GM12873 (cell line): ENCODE results near the gene TRMT112.

Experiments used
- TF ChIP-seq, protein P1 (sequence below): IDR thresholded peaks from 2 replicates; pipeline ENCODE4 v1.5.1; 2012; ENCODE audit warnings: low read depth, mild to moderate bottlenecking, moderate library complexity, low read length, control low read depth; ENCODE audit not compliant: insufficient read depth; ENCODE audit errors: missing control alignments

Gene TRMT112

GRCh38 chr11:64295760-64296159 lies 21.6 kb downstream of the TRMT112 start:
- TF ChIP-seq, protein P1, sequence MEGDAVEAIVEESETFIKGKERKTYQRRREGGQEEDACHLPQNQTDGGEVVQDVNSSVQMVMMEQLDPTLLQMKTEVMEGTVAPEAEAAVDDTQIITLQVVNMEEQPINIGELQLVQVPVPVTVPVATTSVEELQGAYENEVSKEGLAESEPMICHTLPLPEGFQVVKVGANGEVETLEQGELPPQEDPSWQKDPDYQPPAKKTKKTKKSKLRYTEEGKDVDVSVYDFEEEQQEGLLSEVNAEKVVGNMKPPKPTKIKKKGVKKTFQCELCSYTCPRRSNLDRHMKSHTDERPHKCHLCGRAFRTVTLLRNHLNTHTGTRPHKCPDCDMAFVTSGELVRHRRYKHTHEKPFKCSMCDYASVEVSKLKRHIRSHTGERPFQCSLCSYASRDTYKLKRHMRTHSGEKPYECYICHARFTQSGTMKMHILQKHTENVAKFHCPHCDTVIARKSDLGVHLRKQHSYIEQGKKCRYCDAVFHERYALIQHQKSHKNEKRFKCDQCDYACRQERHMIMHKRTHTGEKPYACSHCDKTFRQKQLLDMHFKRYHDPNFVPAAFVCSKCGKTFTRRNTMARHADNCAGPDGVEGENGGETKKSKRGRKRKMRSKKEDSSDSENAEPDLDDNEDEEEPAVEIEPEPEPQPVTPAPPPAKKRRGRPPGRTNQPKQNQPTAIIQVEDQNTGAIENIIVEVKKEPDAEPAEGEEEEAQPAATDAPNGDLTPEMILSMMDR = no peak

GRCh38 chr11:64294774-64295173 lies 22.6 kb downstream of the TRMT112 start:
- TF ChIP-seq, protein P1 = no peak

DNA sequence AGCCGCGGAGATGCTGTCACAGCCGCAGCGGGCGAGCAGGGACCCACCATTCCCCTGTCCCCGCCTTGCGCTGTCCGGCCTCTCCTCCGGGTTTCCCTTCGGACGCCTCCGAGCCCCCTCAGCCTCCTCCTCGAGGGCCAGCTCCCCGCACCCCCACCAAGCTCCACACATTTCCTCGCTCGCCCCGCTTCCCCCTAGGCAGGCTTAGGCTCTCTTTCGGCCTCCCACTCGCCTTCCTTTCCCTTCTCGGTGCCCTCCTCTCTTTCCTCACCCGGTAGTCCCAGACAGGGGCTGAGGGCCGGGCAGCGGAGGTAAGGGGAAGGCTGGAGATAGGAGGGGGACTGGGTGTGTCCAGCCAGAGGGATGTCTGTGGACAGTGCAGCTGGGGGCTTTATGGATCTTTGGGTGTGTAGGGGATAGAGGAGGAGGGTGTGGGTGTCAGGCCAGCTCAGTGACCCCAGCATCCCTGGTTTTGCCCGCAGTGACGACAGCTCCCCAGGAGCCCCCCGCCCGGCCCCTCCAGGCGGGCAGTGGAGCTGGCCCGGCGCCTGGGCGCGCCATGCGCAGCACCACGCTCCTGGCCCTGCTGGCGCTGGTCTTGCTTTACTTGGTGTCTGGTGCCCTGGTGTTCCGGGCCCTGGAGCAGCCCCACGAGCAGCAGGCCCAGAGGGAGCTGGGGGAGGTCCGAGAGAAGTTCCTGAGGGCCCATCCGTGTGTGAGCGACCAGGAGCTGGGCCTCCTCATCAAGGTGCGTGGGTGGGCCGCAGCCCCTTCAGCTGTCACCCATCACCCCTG lies 24.7 kb downstream of the TRMT112 start:
- TF ChIP-seq, protein P1 = no peak

DNA sequence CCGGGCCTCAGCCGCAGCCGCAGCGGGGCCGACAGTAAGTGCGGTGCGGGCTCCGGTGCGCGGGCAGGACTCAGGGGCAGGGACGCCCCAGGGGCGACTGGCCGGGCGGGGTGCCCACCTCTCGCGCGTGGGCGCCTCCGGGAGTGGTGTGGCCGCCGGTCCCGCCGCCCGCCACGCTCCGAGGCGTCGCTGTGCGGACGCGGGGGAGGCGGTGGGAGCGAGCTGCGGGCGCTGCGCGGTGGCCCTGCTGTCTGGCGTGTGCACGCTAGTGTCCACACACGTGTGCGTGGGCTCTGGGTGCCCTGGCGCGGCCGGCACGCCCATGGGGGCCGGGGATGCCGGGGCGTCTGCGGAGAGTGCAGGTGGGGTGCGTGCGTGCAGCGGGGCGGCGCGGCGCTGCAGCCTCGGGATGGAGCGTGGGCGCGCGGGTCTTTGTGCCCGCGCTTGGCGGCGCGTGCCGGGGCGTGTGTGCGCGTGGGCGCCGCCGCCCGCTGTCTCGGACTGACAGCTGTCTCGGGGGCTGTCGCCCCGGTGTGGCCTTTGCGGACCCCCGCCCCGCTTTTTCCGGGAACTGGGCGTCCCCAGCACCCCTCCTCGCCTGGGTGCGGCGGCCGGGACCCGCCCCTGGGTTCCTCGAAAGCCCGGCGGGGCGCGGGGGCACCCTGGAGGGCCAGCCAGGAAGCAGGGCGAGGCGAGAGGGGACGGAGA lies 25.5 kb downstream of the TRMT112 start:
- TF ChIP-seq, protein P1 = no peak

GRCh38 chr11:64291262-64291751 lies 26.1 kb downstream of the TRMT112 start, which contains the start of gene KCNK4:
KCNK4 (plus strand) TSS chr11:64291302; CDS start chr11:64293019, 1,717 bp downstream.
- TF ChIP-seq, protein P1 = no peak

DNA sequence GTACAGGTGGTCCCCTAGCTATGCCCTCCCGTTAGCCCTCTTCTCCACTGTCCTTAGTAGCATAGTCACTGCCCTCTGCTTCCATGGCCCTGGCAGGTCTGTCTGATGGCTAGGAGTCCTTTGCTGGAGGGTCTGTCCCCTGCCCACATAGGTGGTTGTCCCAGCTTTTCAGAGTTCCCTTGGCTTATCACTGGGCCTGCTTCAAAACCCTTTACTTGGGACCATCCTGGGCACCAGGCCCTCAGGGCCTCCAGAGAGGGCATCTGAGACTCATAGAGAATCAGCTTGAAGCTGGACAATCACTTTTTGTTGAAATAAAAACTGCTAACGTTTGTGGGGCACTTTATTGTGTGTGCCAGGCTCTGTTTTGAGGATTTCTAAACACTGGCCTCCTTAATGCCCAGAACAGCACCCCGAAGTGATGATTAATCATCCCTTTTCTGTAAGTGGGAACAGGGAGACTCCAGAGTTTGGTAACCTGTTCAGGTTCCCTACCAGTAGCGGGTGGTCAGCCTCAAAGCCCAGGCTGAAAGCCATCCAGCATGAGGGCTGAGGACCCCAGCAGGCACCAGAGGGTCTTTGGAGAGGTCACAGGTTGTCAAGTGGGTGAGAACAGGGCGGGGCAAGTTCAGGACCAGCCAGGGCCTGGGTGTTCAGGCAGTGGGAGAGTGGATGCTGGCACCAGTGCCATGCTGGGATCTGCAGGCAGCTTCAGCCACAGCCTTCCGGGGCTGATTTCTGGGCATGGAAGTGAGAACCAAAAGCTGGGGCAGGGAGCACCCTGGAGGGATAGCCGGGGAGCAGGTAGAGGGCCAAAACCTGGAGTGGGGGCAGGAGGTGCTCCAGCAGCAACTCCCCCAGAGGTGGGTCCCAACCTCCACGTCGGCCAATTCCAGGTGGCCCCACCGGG lies 26.8 kb downstream of the TRMT112 start:
- TF ChIP-seq, protein P1 = no peak

DNA sequence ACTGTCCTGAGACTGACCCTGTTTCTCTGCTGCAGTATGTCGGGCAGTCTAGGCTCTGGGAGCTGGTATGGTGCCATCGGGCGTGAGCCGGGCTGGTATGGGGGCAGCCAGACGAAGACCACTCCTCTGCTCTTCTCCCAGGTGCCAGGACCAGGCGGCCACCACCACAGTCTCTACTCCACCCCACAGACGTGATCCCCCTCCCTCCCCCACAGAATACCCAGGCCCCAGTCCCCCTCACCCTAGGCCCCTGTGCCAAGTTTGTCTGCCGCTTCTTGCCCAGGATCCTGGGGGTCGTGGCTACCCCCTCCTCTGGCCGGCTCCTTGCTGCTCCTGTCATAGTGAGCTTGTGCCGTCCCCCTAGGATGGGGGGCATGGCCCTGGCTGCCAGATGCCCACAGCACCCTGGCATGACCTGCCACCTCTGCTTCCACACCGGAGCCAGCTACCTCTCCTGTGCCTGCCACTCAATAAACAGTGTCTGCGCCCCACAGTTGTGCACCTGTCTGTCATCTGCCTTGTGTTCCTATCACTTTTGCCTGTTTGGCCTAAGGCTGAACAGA lies 28.3 kb downstream of the TRMT112 start:
- TF ChIP-seq, protein P1 = no peak
